ENCODE data around the gene NTM.

DNA sequence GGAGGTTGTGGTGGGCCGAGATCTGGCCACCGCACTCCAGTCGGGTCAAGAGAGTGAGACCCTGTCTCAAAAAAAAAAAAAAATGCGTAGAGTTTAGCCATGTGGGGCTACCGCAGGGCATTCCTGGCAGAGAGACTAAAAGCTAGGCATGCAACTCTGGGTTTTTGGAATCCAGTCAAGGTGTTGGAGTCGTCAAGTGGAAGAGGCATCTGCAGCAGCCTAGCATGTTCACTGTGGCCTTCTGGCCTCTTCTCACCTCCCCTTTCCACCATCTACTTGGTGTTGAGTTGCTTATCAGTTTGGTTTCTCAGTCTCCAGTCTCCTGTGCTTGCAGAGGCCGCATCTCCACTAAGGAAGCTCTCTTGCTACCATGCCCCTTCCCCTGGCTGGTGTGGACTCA lies 572.5 kb downstream of the NTM start:
- TF ChIP-seq, protein P1, sequence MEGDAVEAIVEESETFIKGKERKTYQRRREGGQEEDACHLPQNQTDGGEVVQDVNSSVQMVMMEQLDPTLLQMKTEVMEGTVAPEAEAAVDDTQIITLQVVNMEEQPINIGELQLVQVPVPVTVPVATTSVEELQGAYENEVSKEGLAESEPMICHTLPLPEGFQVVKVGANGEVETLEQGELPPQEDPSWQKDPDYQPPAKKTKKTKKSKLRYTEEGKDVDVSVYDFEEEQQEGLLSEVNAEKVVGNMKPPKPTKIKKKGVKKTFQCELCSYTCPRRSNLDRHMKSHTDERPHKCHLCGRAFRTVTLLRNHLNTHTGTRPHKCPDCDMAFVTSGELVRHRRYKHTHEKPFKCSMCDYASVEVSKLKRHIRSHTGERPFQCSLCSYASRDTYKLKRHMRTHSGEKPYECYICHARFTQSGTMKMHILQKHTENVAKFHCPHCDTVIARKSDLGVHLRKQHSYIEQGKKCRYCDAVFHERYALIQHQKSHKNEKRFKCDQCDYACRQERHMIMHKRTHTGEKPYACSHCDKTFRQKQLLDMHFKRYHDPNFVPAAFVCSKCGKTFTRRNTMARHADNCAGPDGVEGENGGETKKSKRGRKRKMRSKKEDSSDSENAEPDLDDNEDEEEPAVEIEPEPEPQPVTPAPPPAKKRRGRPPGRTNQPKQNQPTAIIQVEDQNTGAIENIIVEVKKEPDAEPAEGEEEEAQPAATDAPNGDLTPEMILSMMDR (IDR thresholded peaks at IDR 0.05): no peak
- no peak for TF ChIP-seq POLR2A (IDR thresholded peaks at IDR 0.05)

All from Peyer's patch (tissue), 4 donors.